GM21528 (cell line): ENCODE measurements around the gene INPP5A.

Experiments used
- ATAC-seq: cut with Tn5 transposase; IDR thresholded peaks from one replicate; pipeline ENCODE4 v1.9.1; 2021; ENCODE audit warnings: mild to moderate bottlenecking, moderate library complexity; ENCODE audit not compliant: unreplicated experiment, low FRiP score

The INPP5A gene

DNA sequence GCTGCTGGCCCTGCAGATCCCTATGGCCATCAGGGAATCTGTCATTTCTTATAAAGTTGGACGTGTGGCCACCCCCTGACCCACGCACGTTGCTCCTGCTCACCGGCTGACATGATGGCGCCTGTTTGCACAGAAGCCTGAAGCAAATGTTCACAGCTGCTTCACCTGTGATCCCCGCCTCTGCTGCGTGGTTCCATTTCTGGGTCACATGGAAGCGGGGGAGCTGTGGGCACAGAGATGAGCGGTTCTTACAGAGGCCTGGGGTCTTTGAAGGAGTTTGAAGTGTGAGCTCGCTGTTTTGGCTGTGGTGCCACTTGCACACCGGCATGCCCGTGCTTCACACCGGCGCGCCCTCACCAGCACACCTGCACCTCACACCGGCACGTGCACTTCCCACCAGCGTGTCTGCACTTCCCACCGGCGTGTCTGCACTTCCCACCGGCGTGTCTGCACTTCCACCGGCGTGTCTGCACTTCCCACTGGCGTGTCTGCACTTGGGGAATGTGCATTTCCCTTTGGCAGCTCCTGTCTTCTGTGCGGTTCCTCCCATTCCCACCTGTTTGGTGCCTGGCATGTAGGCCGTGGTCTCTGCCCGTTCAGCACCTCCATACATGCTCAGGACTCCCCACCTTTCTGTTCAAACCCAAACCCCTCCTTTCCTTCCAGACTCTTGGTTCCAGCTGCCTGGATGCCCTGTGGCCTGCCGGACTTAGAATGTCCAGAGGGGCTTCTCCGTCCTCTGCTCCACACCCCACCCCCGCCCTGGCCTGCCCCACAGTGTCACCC is 86.7 kb downstream of the INPP5A start:
- ATAC-seq, result no peak

DNA sequence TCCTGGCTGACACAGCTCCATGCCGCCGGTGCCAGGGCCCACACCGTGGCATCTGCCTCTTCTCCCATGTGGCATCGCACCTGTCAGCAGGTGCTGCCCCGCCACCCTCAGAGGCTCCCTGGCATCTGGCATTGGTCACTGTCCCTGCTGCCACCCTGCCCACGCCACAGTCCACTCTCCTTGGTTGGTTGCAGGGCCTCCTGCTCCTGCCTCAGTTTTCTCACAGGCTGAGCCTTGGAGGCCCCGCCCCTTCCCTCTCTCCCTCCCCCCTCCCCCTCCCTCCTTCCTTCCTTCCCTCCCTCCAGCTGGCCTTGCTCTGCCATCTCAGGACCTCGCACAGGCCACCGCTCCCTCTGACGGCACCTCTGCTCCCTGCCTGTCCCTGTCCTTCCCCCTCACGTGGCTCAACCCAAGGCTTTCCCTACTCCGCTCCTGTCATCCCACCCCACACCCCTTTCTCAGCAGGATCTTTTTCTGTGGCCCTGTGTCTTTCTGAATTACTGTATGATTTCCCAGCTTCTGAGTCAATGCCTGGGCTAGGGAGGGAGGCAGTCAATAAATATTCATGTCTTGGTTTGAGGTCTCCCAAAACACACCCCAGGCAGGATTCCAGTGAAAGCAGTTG is 87.4 kb downstream of the INPP5A start:
- no peak for ATAC-seq

- no peak for ATAC-seq
Observed at GRCh38 chr10:132626019-132626760, 88.6 kb downstream of the INPP5A start.

- no peak for ATAC-seq
Observed at GRCh38 chr10:132626761-132627665, 89.4 kb downstream of the INPP5A start.

GRCh38 chr10:132627666-132628531 is 90.3 kb downstream of the INPP5A start:
- ATAC-seq, result no peak

- ATAC-seq, result no peak
Observed at GRCh38 chr10:132628966-132629900, 91.6 kb downstream of the INPP5A start.

DNA sequence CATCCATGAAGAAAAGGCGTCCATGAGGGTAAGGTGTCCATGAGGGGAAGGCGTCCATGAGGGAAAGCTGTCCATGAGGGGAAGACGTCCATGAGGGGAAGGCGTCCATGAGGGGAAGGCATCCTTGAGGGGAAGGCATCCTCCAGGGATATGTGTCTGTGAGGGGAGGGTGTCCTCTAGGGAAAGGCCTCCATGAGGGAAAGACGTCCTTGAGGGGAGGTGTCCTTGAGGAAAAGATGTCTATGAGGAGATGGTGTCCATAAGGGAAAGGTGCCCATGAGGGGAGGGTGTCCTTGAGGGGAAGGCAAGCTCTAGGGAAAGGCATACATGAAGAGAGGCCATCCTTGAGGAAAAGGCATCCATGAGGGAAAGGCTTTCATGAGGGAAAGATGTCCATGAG is 92.6 kb downstream of the INPP5A start:
- ATAC-seq, result no peak

DNA sequence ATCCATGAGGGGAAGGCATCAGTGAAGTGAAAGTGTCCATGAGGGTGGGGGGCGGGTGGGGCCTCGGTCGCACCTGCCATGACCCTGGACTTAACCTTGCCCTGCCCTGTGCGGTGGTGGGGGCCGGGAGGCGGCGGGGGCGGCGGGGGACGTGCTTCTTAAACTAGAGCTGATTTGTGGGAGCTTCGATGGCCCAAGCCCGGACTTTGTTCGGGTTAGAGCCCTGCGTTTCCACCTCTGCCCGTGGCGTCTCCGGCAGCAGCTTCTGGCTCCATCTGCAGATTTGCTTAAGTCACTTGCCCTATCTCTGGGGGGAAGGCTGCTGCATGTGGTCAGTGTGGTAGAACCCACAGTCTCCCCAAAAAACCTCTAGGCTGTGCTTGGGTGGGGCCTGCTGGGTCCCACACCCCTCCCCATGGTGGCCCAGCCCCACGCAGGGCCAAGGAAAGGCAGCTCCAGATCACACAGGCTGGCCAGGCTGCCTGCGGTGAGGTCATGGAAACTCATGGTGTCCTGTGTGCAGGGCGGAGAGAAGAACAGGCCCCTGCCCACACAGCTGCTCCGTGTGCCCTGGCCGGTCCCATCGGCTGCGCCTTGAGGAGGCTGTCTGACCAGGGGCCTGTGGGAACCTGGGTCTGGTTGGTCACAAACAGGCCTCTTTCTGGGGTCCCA is 93.2 kb downstream of the INPP5A start:
- no peak for ATAC-seq

- no peak for ATAC-seq
Observed at GRCh38 chr10:132631338-132631735, 93.8 kb downstream of the INPP5A start.

GRCh38 chr10:132632091-132632561 is 94.5 kb downstream of the INPP5A start:
- no peak for ATAC-seq

- no peak for ATAC-seq
Observed at GRCh38 chr10:132632851-132633684, 95.5 kb downstream of the INPP5A start.

DNA sequence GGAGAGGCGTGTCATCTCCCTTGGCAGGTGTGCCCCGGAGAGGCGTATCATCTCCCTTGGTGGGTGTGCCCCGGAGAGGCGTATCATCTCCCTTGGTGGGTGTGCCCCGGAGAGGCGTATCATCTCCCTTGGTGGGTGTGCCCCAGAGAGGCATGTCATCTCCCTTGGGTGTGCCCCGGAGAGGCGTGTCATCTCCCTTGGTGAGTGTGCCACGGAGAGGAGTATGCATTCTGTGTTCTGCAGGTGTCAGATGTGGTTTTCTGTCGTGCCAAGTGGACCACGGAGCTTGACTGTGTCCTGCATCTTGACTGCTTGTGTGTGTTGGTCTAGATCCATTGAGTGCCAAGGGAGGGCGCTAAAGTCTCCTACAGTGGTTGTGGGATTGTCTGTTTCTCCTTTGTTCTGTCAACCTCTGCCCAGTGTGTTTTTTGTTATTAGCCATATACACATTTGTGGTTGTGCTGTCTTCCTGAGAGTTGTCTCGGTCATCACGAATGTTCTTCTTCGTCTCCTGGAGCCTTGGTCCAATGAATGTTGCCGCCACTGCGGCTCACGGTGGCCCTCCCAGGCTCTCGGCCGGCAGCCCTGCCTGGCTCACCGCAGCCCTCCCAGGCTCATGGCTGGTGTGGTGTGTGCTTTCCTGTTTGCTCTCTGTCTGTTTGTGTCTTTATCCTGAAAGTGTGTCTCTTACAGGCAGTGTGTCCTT is 96.8 kb downstream of the INPP5A start:
- ATAC-seq, result no peak

GRCh38 chr10:132634947-132635271 is 97.3 kb downstream of the INPP5A start:
- ATAC-seq, result no peak

DNA sequence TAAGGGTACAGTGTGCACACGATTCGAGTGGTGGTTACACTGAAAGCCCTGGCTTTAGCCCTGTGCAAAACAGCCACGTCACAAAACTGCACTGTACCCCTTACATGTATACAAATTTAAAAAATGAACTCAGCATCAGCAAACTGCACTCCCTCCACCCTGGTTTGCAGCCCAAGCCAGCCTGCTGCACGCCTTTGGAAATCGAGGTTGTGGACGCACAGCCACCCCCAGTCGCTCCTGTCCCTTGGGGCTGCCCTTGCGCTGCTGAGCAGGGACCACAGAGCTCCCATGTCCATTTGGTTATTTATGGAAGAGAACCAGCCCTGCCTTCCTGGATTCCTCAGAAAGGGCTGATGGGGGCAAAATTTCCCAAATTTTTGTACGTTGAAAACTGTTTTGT is 98.8 kb downstream of the INPP5A start:
- no peak for ATAC-seq

DNA sequence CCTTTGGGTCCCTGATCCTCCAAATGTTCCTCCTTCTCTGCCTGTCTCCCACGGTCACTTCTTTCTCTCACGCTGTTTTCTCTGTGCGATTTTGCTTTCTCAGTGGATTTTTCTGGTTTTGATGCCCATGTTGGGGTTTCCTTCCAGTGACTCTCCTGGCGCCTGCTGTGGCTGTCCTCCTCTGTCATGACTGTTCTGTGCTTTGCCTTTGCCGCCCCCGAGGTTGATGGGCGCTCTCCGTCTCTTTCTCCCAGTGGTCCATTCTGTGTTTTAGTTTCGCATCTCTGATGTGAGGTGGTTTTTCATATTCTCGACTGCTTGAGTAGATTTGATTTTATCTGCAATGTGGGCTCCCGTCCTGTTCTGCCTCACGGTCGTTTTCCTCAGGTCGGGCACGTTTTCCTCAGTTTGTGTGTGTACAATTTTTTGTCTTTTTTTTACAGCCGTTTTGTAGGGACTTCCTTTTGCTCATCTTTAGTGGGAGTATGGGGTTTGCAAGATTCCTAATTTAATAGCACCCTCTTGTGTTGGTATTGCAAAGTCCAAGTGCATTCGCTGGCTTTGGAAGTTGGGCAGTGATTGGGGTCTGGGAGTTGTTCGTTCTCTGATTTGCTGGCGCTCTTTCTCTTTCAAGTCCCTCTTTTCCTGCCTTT is 100.0 kb downstream of the INPP5A start:
- no peak for ATAC-seq

DNA sequence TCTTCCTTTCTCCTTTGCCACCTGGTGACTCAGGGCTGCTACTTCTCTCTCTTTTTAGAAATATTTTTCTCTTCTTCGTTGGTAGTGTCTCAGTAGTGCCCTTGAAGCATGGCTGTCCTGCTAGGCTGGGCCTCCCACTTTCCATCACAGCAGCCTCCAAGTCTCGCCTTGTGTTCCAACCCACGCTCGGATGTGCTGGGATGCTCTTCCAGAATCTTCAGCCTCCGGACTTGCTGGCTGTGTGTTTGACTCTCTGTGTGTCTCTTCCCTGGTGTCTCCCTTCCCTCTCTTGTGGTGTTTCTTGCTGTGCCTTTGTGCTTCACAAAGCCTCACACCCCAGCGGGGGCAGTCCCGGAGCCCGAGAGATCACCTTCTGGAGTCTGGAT is 100.5 kb downstream of the INPP5A start:
- ATAC-seq, result no peak
